ENCODE results near the gene WDR4.
"Not testable (repeated sequence)": the region's sequence is repeated elsewhere in the genome, so short reads cannot be mapped to it uniquely, and the experiment has no call there.

The WDR4 gene

DNA sequence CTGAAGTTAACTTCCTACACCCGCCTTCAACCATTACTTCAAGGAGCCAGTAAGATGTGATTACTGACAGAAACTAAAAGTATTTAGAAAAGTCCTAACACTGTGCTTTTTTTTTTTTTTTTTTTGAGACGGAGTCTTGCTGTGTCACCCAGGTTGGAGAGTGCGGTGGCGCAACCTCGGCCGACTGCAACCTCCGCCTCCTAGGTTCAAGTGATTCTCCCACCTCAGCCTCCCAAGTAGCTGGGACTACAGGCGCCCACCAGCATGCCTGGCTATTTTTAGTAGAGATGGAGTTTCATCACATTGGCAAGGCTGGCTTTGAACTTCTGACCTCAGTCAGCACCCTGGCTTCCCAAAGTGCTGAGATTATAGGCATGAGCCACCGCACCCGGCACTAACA, 3.5 kb downstream of the WDR4 start:
- DNase-seq: not testable (repeated sequence)

DNA sequence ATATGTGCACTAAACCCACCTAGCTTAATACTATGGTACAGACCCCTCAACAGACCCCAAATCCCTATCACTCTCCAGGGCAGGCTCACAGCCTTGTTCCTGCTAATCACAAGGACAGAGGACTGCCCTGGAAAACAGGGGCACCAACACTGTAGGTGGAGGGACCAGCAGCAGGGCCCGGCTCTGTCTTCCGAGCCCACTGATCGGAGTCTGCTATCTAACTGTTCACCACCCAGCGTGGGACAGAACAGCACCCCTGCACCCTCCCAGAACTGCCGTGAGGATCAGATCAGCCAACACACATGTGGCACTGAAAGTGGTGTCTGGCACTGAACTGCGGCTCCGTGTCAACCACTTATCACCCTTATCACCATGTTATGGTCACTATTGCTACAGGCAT, 6.2 kb downstream of the WDR4 start:
- no peak for DNase-seq

DNA sequence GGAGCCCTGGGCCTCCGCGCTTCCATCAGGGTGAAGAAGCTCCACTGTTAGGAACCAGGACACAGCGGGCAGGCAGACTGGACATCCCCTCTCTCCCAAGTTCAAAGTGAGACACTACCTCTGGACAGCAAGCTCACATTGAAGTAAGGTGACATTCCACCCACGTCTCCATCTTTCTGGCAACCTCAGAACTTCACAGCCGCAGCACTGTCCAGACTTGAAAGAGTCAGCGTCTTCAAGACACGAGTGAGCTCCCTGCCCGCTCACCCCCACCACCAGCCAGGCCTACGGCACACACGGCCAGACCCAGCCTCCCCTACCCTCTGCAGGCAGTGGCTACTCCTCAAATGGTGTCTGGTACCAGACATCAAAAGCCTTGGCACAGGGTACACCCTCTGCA, 11.1 kb downstream of the WDR4 start:
- DNase-seq: no peak

DNA sequence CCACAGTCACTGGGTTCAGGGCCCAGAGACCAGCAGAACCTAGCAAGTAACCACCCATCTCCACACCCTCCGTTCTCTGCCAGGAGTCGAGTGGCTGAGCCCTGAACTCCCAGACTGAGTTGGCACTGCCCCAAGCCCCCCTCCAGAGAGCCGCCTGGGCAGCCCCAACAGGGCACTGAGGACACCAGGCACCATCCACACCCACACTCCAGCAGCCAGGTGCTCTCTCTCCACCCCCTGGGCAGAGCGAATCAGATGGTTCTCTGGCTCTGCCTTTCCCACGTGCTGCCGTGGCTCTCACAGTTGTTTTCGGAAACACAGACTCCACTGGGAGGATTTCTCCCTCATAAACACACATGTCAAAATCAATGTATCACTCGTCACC, 13.6 kb downstream of the WDR4 start:
- no peak for DNase-seq

DNA sequence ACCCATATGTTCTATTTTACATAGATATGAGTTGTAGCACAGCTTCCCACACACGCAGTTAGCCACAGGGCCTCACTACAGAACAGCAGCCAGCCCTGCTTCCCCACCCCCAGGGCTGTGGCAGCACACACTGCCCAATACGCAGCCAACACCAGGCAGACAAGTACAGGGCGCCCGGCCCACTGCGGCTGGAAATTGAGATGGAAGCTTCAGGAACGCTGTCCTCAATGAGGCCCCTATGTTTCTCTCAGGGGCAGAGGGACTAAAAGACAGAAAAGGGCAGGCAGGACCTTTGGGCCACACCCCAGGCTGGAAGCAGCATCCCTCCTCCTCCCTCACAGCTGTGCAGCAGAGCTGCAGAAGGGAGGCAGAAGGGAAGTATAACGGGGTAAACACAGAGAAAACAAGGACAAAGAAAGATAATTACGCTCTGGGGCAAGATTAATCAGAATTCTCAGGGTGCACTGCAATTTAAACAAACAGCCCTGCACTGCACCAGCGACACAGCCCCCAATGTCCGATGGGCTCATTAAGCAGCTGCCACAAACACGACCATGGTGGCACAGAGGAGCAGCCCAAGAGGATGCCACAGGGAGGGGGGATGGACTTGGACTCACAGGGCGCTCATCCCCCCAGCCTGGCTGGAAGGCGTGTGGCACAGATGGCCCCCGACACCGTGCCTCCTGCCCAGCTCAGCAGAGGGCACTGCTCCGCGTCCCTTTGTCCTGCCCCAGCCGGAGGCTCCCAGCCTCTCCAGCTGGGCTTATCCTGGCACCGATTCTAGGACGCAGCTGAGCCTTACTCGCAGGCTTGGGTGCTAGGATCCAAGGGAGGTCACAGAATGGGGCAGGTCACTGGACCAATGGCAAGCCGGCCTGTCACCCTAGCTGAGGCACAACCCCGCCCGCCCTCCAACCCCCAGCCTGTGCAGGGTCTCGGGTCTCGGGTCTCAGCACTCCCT, 14.2 kb downstream of the WDR4 start:
- DNase-seq: no peak

DNA sequence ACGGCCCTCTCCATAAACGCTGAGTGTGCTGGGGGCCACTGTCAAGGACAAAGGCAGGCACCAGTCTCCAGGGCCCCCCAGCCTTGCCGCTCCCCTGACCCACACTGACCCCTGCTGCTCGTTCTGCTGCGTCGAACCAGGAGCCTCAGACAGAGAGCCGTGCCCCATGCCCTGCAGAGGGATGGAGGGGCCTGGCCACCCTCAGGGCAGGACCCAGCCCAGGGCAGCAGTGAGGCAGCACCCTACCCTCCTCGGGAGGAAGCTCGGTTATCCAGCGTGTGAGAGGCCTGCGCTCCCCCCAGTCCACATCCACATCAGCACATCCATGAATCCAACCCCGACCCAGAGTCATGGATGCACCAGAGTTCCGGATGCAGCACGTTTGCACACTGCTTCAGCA, 15.1 kb downstream of the WDR4 start:
- DNase-seq: no peak

DNA sequence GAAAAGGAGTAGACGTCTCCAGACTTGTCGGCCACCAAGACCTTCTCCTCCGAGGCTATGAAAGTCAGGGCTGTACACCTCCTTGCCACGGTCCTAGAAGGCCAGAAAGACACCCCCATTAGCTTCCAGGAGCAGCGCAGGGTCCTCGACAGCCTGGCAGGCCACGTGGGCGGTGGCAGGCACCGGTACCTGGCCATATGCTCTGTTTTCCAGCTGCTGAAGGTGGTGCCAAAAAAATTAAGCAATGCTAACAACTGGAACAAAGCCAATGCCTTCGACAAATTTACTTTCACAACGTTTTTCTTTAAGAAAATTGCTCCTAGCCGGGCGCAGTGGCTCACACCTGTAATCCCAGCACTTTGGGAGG, 15.9 kb downstream of the WDR4 start:
- DNase-seq: no peak

DNA sequence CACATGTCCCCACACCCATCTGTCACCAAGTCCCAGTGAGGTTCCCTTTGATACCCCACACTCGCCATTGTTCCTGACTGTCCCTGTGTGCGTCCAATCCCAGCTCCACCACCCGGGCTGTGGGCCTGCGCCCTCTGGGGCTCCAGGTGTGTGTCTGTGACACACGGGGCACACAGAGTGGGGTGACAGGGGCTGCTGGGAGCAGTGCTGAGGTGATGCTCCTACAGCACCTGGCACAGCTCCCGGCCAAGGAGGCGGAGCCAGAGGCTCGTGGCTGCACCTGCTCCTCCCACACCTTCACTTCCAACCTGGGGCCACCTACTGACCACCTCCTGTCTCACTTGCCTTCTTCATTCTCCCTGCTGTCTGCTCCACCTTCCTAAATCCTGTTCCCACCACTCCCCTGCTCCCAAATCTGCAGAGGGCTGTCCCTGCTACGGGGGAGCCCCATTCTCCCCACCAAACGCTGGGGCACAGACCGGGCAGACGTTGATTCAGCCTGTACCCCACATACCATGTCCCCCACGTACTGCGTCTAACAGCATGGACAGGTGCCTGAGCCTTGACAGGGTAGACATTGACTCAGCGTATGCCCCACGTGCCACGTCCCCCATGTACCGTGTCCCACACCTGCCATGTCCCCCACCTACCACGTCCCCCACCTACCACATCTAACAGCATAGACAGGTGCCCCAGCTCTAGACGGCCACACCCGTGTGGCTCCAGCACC, 16.4 kb downstream of the WDR4 start:
- DNase-seq: no peak

DNA sequence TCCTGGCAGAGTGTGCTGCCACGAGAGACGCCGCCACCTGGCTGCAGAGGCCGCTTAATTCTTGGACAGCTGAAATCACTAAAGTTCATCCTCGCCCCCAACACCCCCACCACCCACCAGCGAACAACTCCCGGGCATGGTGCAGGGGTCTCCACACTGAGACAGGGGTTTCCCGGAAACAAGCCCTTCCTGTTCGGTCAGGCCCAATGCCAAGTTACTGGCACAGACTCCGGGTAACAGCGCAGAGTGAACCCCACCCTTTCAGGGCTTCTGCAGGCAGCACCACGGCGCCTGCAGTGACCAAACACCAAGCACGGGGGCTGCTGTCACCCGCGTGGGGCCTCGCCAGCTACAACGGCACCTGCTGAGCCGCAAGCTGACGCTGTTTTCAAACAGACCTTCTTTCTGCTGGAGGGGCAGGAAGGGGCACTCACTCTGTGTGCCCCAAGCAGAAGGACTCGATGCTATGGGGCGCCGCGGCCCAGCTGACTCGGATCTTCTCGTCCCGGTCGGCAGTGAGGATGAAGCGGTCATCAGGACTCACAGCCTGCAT, 17.4 kb downstream of the WDR4 start:
- DNase-seq: no peak

DNA sequence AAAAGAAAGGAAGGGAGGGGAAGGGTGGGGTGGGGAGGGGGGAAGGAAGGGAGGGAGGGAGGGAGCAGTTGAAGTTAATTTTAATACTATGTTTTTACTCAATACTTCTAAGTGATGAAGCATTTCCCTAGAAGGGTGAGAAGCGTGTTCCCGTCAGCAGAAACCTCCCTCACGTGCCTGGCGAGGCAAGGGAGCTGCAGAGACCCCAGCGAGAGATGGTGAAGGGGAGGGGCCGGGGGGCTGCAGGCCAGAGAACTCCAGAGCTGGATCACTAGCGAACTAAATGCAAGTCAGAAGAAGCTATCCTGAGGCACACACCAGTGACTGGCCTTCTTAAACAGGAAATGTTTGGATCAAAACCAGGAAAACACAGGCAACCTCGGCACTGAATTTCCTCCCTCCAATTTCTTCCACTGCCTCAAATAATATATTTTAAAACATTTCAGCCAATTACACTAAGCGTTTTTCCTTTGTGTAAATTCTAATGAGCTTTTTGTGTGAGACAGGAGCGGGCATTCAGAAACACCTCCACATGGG, 18.0 kb downstream of the WDR4 start:
- DNase-seq: no peak

DNA sequence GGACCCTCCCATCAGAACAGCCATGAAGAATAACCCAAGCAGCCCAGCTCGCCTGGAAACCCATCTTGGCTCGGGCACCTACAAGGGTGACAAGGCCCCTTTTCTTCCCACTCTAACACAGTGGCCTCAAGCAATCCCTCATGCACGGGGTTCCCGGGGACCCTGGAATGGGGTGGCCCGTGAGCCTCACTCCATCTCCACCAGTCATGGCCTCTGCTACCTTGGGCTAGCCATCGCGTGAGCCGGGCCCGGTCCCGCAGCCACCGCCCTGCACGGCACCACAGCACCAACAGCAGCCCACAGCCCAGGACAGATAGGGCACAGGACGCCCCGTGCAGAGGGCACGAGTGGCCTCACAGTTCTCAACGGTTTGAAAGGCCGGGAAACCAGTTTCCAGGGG, 19.0 kb downstream of the WDR4 start:
- no peak for DNase-seq

DNA sequence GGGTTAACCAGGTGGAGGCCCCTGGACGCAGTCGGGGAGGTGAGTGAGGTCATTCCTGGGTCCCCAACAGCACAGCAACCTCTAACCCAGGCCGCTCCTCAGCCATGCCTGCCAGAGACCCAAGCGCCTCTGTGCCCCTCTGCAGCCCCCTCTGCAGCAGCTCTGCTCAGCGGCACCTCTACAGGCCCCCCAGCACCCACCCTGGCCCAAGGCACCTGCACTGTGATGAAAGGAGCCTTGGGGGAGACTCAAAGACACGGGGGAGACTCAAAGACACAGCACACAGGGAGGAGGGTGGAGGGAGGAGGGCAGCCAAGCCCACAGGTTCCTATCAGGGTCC, 19.5 kb downstream of the WDR4 start:
- DNase-seq: no peak

DNA sequence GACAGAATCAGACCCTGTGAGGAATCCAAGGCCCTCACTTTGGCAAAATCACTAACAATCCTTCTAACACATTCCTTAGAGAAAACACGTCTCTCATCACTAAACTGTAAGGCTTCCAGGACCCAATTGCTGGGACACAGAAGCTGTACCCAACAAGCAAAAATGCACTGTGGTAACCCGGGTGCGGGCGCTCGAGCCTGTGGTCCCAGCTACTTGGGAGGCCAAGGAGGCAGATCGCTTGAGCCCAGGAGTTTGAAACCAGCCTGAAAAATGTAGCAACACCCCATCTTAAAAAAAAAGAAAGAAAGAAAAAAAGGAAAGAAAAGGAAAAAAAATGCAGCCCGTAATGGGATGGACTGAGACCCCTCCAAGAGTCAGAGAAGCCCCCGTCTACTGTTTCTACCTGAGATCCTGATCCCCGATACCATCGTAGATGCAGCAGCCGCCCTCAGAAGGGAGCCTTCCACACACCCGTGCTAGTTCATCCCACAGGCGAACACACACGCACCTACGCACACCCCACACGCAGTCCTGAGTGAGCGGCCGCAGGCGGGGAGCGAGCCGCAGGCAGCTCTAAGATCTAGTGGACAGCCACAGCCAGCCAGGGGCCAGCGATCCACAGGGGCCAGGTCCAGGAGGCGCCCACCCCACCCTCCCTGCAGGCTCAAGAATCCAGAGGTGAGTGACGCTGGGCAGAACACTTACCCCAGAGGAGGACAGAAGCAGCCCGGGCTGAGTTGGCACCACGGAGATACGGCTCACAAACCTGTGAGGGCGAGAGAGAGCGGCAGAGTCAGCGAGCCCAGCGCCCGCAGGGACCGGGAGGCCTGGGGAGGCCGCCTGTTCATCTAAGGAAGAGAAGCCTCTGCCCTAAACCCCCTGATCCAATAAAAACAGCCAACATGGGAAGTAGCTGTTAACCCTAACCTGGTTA, 20.1 kb downstream of the WDR4 start:
- no peak for DNase-seq

DNA sequence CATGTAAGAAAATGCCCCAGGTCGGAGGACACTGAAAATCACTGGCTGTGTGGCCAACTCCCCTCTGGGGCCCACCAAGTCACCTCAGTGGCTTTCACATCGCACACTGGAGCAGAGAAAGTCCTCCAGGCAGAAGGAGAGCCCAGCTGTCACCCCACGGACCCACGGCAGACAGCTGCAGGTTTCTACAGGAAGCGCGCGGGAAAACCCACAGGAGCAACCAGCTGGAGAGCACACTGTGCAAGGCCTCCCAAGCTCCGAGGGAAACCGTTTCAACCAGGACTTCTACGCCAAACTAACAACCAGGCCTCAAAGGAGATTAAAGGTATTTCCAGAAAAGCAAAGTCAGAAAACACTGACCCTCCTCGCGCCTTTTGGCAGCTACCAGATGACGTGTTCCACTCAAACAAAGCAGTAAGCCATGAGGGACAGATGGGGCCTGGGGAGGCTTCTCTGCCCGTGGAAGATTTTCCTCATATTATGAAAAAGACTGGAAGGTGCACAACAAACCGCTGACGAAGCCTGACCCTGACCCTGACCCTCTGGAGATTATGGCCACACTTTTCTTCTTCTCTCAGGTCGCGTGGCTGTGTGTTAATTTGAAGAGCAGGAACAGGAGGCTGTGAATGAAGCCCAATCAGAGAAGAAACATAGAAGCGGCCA, 21.0 kb downstream of the WDR4 start:
- DNase-seq: no peak

DNA sequence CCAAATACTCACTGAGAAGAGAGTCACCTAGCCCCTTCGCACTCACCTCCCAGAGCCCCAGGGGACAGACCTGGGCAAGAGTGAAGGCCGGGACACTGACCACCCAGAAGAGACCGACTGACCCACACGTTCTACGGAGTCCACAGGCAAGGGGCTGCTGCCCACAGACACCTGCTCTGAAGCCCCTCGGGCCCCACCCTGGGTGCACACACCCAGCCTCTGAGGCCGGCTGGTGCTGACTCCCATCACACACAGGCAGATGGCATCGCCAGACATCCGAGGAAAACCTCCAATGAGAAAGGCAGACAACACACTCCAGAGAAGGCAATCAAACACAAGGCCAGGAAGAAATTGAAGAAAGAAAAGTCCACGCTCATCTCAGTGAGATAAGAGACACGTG, 22.1 kb downstream of the WDR4 start:
- no peak for DNase-seq

DNA sequence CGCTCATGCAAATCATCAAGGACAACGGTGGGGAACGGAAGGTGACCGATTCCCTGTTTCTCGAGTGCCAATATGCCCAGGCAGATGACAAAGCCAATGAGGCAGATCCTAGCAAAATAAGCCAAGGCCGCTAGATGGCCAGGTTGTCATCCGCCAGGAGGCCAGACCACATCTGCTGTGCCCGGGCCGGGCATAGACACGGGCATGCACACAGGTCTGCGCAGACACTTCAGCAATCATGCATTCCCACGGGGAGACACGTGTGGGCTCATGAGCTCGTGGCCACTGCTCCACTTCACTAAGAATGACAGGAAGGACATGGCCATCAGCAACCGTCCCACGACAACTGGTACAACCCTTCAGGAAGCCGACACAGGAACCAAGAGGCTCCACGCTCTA, 23.4 kb downstream of the WDR4 start:
- DNase-seq: no peak

DNA sequence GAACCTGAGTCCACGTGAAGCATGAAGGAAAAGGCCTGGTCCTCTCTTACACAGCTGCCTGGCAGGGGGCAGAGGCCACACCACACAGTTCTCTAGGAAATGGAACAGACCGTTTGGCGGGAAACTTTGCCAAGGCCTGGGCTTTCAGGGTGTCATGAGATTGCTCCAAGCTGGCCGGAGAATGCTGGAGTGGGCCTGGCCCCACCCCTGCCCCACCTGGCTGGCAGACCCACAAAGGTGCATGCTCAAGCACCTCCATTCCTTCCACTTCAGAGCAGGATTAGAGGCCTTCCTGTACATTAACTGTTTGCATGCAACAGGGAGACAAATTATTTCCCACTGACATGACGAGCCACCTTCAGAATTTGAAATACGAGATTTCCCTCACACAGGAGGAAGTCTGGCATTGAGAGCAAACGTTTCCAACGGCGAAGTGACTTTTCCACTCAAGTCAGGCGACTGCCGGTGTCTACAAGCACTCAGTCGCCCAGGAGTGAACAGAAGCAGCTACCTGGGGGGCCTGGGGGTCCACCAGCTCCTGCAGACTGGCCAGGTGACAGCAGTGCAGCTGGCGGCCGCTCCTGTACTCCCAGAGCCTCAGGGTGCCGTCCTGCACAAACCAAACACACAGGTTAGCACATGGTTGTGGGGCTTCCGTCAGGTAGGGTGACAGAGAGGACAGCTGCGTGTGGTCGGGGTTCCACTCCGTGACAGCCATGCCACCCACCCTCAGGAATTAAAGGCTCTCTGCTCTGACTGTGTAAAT, 24.0 kb downstream of the WDR4 start:
- DNase-seq: no peak

DNA sequence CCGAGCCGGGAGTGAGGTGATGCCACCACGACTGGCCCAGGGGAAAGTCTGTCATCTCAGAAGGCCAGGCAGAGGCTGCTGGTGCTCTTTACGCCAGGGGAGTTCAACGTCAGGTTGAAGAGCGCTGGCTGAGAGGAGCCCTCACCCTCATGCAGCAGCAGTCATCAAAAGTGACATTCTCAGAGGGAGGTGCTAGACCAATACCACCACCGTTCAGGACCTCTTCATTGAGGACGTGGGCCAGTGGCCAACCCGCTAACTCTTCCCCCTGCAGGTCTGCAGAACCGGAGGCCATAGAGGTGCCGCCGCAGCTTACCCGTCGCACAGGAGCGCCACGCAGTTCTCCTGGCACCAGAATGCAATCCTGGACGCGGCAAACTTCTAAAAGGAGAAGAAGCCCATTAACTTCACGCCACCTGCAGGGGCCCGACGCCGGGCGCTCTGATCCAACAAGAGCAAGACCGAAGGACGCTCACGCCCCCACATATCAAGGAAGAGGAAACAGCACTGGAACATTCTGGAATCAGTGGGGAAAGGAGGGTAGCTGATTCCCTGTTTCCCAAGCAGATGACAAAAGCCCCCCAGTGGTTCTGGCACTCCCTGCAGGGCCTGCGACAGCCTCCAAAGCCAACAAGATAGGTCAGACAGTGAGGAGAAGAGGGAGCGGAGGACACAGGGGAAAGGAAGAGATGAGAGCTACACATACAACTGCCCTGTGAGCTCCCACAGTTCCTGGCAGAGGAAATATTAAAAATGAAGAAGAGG, 24.9 kb downstream of the WDR4 start:
- DNase-seq: no peak

DNA sequence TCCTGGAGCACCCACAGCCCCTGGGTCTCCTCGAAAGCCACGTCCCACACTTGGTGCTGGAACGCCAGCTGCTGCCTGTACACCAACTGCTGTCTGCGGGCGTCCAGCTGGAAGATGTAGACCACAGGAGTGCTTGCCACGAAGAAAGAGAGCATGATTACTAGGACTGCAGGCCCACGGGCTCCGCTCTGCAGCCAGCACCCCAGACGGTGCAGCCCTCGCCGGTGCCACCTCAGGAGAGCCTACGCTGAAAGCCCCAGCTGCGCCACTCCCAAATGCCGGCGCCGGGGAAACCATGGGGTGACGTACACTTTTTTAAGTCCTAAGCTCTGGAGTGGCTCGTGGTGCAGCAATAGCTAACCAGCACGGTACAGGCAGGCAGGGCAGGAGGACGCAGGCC, 25.7 kb downstream of the WDR4 start:
- no peak for DNase-seq

DNA sequence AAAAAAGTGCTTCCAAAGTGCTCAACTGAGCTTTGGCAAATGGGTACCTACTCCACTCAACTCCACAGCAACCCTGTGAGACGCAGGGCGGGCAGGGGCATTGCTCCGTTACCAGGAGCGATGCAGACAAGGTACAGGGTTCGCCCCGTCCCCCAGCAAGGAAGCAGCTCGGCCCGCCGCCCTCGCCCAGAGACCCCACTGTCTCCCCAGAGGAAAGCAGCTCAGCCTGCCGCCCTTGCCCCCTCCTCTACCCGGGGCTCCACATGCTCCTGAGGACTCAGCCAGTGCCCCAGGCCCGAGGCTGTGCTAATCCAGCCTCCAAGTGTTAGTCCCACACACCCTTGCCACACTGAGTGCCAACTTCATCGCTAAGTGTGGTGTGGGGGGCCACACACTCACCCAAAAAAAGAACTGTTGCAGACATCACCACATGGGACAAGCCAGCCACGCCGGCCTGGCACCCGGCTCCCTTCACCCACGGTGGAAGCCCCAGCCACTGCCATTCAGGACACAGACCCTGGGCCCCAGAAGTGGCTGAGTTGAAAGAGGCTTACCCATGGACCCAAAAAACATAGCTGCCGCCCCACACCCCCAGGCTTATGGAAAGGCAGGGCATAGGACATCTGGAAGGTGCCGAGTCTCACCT, 26.3 kb downstream of the WDR4 start:
- no peak for DNase-seq

Measured in NCI-H748 treated with DMSO at 0.1 percent for 48 hours (cell line).